HG02642 (cell line): Measurements from ENCODE around the gene FAM3B.

Experiments
- ATAC-seq: cut with Tn5 transposase; IDR thresholded peaks from one replicate; pipeline ENCODE4 v1.9.1; 2021; ENCODE audit warnings: mild to moderate bottlenecking; ENCODE audit not compliant: unreplicated experiment, poor library complexity

FAM3B gene

GRCh38 chr21:41317458-41317857 is 857 bp downstream of the FAM3B start:
- ATAC-seq = no peak

- ATAC-seq = no peak
Observed at GRCh38 chr21:41318218-41318617, 1.6 kb downstream of the FAM3B start.

GRCh38 chr21:41319273-41319672 is 2.7 kb downstream of the FAM3B start:
- ATAC-seq = no peak

- no peak for ATAC-seq
Observed at GRCh38 chr21:41321211-41321907, 4.8 kb downstream of the FAM3B start.

GRCh38 chr21:41321908-41322495 is 5.4 kb downstream of the FAM3B start:
- no peak for ATAC-seq

- no peak for ATAC-seq
Observed at GRCh38 chr21:41322496-41323382, 6.1 kb downstream of the FAM3B start.

GRCh38 chr21:41325138-41325912 is 8.7 kb downstream of the FAM3B start:
- no peak for ATAC-seq

GRCh38 chr21:41326414-41327080 is 9.9 kb downstream of the FAM3B start:
- ATAC-seq = no peak

GRCh38 chr21:41327753-41328152 is 11.2 kb downstream of the FAM3B start:
- no peak for ATAC-seq

GRCh38 chr21:41328660-41329607 is 12.3 kb downstream of the FAM3B start:
- no peak for ATAC-seq

- no peak for ATAC-seq
Observed at GRCh38 chr21:41333752-41334151, 17.2 kb downstream of the FAM3B start.

- ATAC-seq = no peak
Observed at GRCh38 chr21:41337515-41337914, 20.9 kb downstream of the FAM3B start.

GRCh38 chr21:41338455-41338854 is 21.9 kb downstream of the FAM3B start:
- ATAC-seq = no peak

- ATAC-seq = no peak
Observed at GRCh38 chr21:41342035-41342434, 25.4 kb downstream of the FAM3B start.

- no peak for ATAC-seq
Observed at GRCh38 chr21:41344146-41344545, 27.5 kb downstream of the FAM3B start.

- no peak for ATAC-seq
Observed at GRCh38 chr21:41345356-41345755, 28.8 kb downstream of the FAM3B start.

GRCh38 chr21:41345934-41346685 is 29.5 kb downstream of the FAM3B start:
- no peak for ATAC-seq

GRCh38 chr21:41346758-41347157 is 30.2 kb downstream of the FAM3B start:
- no peak for ATAC-seq
